Cardiac septum (tissue), 1 donor: ENCODE measurements around the gene FNDC11. TPM values are rescaled to one million over a fixed set of nuclear protein-coding genes. Genes with fewer than 3 reads are reported as not detected.
"Not testable (repeated sequence)": the region's sequence is repeated elsewhere in the genome, so short reads cannot be mapped to it uniquely, and the experiment has no call there.

Experiments
- DNase-seq: peaks from one replicate; pipeline ENCODE4 v3.0.0-alpha.2; 2020; ENCODE audit warnings: low spot score
- intact Hi-C: fragments of 100-400 bp; cut with DNase I; formaldehyde crosslinking; loops from one replicate; pipeline ENCODE4 v1.14.0; 2022
- total RNA-seq: library from RNA; stranded (reverse); fragmentation: NEBNext Ultra II Directional; extraction: Animal tissue kit (Norgen Biotek cat#: 25700); gene quantifications from one replicate; pipeline ENCODE4 v1.2.1, GENCODE V29; 2021
- donor health status: DM: no; HTN: no; CAD: no.

The FNDC11 gene
- total RNA-seq, 1 donor from 2014 or later, result not detected

DNA sequence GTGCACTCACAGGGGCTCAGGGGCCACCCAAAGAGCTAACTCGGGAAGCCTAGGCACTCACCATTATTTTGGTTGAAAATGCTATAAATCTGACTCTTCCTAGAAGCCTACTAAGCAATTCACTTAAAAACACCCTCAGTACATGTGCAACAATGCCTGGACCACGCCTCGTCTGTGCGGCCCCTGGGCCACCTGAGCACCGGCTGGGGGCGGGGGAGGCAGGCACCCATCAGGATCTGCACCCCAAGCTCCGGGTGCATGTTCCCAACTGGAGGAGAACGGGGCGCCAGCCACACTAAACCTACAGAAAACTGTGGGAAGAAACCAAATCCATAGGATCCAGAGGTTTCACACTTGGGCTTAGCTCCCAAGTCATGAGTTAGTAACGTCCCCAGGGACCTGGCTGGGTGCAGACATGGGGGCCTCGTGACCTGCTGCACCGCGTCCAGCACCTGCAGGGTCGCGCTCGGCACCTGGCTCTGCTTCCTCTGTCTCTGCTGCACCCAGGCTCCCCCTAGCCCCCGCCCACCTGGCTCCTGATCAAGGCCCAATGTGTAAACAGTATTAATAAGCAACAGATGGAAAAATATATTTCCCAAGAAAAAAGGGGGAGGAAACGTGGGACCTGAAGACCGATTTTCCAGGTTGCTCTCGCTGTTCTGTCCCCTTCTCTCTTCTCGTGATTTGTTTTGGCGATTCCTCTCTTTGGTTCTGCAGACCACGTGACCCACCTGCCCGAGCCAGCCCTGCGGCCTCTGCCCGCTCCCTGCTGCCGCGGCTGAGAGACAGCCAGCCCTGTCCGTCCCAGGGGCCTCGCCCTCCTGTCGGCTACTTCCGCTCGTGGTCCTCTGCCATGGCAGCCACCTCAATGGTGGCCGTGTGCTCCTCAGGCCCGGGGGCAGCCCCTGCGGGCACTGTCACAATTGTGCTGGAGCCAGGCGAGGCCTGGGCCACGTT, 35.6 kb downstream of the FNDC11 start:
- intact Hi-C loops, result no loop called here
- no peak for DNase-seq

- intact Hi-C loops, result no loop called here
- DNase-seq, result no peak
Observed at GRCh38 chr20:63590218-63591146, 36.5 kb downstream of the FNDC11 start.

DNA sequence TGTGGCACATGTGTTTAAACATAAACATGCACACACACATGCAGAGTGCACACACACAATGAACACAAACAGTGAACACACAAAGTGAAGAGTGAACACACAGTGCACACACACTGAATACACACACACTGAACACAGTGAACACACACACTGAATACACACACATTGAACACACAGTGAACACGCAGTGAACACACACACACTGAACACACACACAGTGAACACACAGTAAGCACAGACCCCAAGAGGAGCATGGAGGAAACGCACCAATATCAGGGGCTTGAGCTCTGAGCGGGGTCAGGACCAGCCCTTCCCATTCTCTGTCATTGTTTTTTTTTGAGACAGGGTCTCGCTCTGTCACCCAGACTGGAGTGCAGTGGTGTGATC, 37.2 kb downstream of the FNDC11 start:
- no peak for DNase-seq
- intact Hi-C loops, result no loop called here

DNA sequence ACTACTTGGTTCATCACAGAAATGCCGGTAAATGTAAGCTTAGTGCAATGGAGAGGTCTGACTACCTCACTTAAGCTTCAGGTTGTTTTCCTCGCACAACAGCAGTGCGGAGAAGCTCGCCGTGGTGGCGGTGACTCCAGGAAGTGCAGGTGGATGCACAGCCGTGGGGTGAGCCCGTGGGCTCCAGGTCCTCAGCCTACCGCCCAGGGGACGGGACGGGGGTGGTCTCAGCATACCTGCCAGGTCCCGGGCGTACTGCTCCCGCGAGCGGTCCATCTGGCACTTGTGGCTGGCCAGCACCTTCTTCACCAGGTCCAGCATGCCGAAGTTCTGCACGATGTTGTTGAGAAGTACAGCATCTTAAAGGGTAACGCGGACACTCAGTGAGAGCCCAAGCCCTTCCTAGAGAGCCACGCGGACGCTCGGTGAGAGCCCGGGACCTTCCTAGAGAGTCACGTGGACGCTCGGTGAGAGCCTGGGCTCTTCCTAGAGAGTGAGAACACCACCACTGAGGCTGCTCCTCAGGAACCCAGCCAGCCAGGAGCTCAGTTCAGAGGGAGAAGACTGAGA, 37.9 kb downstream of the FNDC11 start:
- DNase-seq, result no peak
- intact Hi-C loops, result no loop called here

DNA sequence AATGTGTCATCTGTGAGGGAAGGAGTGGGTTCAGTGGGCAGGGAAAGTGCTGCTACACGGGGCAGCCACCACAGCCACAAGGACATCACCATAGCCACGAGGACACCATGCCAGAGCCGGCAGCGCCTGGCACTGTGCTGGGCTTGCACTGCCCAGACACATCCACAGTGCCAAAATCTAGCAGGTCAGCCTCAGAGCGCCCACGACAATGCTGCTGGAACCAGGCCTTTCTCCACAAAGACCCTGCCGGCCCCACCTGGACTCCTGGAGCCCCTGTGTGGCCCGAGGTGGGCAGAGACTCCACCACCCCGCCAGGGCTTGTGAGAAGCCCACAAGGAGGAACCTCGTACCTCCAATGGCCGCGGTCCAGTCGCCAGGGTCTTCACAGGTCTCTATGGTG, 38.7 kb downstream of the FNDC11 start:
- no peak for DNase-seq
- intact Hi-C loops, result no loop called here

DNA sequence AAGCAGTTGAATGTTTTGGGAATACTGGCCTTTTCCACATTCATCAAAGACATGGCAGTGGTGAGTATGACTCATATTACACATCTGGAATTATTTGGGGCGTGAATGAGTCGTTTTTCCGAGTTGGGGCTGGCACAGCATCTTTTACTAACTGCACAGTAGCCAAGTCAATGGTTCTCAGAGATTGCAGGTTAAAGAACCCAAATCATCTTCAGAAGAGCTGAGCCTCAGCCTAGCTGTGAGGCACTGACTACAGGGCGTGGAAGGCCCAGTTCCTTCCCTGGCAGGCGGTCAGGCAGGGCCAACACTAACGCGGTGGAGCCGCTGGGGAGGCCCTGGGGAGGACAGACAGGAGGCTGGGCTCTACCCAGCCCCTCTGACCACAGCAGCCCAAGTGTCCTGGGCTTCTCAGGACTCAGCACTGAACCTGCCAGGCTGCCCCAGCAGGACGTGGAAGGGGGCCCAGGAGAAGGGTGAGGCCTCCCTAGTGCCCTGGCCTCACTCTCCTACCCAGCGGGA, 40.1 kb downstream of the FNDC11 start:
- intact Hi-C loops, result no loop called here
- DNase-seq, result no peak

GRCh38 chr20:63595416-63596127, 41.6 kb downstream of the FNDC11 start:
- intact Hi-C loops, result no loop called here
- DNase-seq, result no peak

DNA sequence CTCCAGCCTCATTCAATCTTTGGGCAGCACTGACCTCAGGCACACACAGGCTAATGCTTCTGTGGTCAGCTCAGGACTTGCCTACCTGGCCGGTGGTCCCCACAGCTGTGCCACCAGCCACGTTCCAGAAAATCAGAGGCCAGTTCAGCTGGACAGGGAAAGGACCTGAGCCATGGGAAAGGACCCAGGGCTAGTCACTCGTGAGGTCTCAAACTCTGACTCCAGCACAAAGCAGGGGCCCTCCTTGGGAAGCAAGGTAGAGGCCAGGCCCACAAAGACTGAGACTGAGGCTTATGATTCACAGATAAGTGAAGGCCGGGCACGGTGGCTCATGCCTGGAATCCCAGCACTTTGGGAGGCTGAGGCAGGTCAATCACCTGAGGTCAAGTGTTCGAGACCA, 42.5 kb downstream of the FNDC11 start:
- no peak for DNase-seq
- intact Hi-C loops, result no loop called here

- no peak for DNase-seq
- intact Hi-C loops, result no loop called here
Observed at GRCh38 chr20:63597651-63598478, 43.9 kb downstream of the FNDC11 start.

GRCh38 chr20:63598479-63599395, 44.8 kb downstream of the FNDC11 start:
- no peak for DNase-seq
- intact Hi-C loops, result no loop called here

DNA sequence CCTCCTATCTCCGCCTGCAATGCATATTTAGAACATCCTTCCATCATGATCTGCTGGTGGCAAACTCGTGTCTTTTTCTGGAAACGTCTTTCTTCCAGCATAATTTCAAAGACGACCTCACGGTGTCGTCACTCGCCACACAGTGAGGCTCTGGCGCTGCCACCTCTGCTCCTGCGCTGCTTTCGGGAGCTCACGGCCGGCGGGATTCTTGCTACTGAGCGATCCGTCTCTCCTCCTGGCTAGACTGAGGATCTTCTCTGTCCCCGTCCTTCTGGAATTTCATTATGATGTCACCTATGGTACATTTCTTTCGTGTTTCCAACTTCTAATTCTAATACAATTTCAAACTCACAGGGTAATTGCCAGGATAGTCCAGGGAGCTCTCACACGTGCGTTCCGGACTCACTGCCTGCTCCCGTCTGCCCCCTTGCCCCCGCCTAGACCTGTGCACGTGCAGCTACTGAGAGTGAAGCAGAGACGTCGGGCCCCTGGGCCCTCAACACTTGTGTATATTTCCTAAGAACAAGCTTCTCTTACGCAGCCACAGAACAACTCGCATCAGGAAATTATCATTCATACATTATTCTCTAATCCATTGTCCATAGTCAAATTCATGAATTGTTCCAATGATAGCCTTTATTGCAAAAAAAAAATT, 45.6 kb downstream of the FNDC11 start:
- intact Hi-C loops, result no loop called here
- no peak for DNase-seq

DNA sequence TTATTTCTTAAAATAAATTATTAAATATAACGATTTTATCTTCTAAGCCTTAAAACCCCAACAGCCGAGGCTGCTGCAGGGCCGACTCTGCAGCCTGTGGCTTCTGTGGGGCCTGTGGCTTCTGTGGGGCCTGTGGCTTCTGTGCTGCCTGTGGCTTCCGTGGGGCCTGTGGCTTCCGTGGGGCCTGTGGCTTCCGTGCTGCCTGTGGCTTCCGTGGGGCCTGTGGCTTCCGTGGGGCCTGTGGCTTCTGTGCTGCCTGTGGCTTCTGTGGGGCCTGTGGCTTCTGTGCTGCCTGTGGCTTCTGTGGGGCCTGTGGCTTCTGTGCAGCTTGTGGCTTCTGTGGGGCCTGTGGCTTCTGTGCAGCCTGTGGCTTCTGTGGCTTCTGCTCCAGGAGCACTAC, 47.7 kb downstream of the FNDC11 start:
- intact Hi-C loops, DNase-seq: not testable (repeated sequence)

DNA sequence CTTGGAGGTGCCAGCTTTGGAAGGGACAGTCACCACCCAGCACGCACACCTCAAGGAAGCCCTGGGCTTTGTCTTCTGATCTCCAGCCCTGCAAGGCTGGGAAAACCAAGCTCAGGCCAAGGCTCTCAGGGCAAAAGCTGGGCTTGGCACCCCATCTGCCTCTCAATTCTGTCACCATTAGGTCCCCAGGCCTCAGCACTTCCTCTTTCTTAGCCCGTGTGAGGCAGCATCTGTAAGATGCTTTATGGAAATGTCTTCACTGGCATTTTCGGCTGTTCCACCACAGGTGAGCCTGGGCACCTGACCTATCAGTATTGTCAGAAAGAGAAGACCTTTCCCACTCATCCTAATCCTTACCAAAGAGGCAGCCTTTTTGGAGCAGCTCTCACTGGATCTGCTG, 48.4 kb downstream of the FNDC11 start:
- intact Hi-C loops, result no loop called here
- no peak for DNase-seq
